ENCODE results near the gene LRP1B.

DNA sequence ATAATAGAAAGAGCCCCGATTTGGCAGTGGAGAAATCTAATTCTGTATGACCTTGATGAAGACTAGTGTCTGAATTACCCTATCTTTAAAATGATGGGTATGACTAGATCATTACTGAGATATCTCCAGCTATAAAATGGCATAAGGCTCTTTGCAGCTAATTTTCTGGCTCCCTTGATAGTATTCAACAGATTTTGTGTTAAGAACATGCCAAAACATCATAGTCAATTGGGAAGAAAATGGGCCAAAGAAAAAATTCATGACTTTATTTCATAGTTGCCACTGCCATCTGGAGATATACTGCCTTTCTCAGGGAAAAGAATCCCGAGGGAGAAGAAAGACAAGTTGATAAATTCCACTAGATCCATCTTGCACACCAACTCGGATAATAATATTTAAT, 1618.7 kb downstream of the LRP1B start:
- TF ChIP-seq SIN3A (IDR thresholded peaks at IDR 0.05; ENCODE audit: borderline replicate concordance, insufficient read depth, low read length), result no peak
- TF ChIP-seq POLR2AphosphoS5 (IDR thresholded peaks at IDR 0.05; ENCODE audit: low read depth, low read length), result no peak
- TF ChIP-seq, protein P1, sequence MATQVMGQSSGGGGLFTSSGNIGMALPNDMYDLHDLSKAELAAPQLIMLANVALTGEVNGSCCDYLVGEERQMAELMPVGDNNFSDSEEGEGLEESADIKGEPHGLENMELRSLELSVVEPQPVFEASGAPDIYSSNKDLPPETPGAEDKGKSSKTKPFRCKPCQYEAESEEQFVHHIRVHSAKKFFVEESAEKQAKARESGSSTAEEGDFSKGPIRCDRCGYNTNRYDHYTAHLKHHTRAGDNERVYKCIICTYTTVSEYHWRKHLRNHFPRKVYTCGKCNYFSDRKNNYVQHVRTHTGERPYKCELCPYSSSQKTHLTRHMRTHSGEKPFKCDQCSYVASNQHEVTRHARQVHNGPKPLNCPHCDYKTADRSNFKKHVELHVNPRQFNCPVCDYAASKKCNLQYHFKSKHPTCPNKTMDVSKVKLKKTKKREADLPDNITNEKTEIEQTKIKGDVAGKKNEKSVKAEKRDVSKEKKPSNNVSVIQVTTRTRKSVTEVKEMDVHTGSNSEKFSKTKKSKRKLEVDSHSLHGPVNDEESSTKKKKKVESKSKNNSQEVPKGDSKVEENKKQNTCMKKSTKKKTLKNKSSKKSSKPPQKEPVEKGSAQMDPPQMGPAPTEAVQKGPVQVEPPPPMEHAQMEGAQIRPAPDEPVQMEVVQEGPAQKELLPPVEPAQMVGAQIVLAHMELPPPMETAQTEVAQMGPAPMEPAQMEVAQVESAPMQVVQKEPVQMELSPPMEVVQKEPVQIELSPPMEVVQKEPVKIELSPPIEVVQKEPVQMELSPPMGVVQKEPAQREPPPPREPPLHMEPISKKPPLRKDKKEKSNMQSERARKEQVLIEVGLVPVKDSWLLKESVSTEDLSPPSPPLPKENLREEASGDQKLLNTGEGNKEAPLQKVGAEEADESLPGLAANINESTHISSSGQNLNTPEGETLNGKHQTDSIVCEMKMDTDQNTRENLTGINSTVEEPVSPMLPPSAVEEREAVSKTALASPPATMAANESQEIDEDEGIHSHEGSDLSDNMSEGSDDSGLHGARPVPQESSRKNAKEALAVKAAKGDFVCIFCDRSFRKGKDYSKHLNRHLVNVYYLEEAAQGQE (IDR thresholded peaks at IDR 0.05; ENCODE audit: insufficient read depth in 1 of 2, low read depth in 2 of 2, low read length in 2 of 2), result no peak
- no peak for TF ChIP-seq TAF1 (IDR thresholded peaks at IDR 0.05; ENCODE audit: borderline replicate concordance, insufficient read depth, low read length)

Data from PFSK-1 (cell line).